Measurements from ENCODE around the gene SPTAN1.

SPTAN1 gene

DNA sequence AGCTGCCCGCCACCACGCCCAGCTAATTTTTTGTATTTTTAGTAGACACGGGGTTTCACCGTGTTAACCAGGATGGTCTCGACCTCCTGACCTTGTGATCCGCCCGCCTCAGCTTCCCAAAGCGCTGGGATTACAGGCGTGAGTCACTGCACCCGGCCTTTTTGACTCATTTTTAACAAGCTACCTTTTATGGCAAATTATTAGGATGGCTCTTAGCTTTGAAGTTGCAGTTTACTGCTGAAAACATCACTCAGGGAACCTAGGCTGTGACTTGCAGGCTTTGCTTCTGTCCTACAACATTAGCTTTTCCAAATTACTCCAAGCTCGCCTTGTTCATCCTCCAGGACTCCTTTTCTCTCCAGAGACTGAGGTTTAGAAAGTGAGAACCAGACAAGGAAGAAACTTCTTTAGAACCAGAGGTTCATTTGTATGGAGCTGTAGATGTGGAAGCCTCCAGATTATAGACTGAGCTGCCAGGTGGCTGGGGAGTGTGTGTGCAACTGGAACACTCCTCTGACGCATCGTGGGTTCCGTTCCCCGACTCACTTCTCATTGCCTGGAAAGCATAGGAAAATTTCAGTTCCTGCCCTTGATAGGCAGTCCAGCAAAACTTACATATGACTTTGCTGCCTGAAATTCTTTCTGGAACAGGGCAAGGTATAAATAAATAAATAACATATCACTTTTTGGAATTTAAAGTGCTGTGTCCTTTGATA lies 23.8 kb upstream of the SPTAN1 start:
- no peak overlapping the region for H3K27ac ChIP-seq (ENCODE audit: low read depth, low read length, severe bottlenecking)
- no peaks in the 10 kb centered on the region for H3K9me3 ChIP-seq (ENCODE audit: control insufficient read depth, low read length)
- WGBS, 2 experiments (ENCODE audit: insufficient coverage in 2 of 2) = 95 to 97% methylated on average over 11 of the region's 15 CpGs
- H3K4me1 ChIP-seq (ENCODE audit: control insufficient read depth, insufficient read depth, low read length, poor library complexity, severe bottlenecking) = peaks cover 3% of the 10 kb centered on the region
- H3K4me3 ChIP-seq (ENCODE audit: extremely low read depth, insufficient read depth, low read length, poor library complexity, severe bottlenecking) = no peak overlapping the region
- H3K36me3 ChIP-seq (ENCODE audit: control insufficient read depth, insufficient read depth, low read length) = peaks cover 70% of the 10 kb centered on the region

DNA sequence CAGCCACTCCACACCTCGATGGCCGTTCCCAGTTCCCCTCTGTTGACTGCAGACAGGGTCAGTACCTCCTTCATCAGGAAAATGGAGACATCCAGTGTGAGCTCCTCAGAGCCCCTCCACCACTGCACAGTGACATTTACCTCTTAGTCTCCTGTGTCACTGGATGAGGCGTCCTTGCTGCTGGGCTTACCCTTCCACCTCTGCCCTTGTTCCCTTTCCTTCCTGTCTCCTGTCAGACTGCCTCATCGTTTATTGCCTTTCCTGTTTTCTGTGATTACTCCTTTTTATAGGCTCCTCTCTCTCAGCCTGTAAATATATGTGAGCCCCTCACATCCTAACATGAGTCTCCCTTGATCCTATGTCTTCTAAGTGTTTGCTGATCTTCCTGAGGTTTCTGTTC lies 23.2 kb upstream of the SPTAN1 start:
- Histone ChIP-seq H3K27ac (ENCODE audit: low read depth, low read length, severe bottlenecking) (no peak overlapping the region), H3K36me3 (ENCODE audit: control insufficient read depth, insufficient read depth, low read length) (peaks cover 71% of the 10 kb centered on the region), H3K4me1 (ENCODE audit: control insufficient read depth, insufficient read depth, low read length, poor library complexity, severe bottlenecking) (peaks cover 3% of the 10 kb centered on the region), H3K9me3 (ENCODE audit: control insufficient read depth, low read length) (no peaks in the 10 kb centered on the region), H3K4me3 (ENCODE audit: extremely low read depth, insufficient read depth, low read length, poor library complexity, severe bottlenecking) (no peak overlapping the region)
- WGBS, 2 experiments (ENCODE audit: insufficient coverage in 2 of 2) = 97 to 98% methylated on average over 4 of the region's 4 CpGs

DNA sequence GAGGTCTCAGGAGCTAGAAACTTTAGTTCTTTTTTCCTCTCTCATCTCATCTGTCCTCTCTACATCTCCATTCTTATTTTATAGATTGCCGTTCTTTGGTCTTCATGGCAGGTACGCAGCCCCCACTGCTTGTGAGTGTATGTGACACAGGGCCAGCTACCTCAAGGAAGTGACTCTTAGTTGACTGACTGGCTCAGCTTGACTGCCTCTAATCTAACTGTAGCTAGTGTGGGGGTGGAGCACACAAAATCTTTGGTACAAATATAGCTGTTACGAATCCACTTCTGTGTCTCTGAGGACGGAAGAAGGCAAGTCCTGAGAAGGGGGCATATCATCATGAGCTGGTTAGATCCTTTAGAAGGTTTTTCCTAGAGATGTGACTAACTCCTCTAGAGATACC lies 19.8 kb upstream of the SPTAN1 start:
- Histone ChIP-seq H3K4me1 (ENCODE audit: control insufficient read depth, insufficient read depth, low read length, poor library complexity, severe bottlenecking) (peaks cover 3% of the 10 kb centered on the region), H3K27ac (ENCODE audit: low read depth, low read length, severe bottlenecking) (no peak overlapping the region), H3K9me3 (ENCODE audit: control insufficient read depth, low read length) (no peaks in the 10 kb centered on the region), H3K4me3 (ENCODE audit: extremely low read depth, insufficient read depth, low read length, poor library complexity, severe bottlenecking) (no peak overlapping the region), H3K36me3 (ENCODE audit: control insufficient read depth, insufficient read depth, low read length) (peaks cover 56% of the 10 kb centered on the region)
- WGBS, 2 experiments (ENCODE audit: insufficient coverage in 2 of 2) = 93 to 100% methylated on average over 2 to 3 of the region's 4 CpGs

DNA sequence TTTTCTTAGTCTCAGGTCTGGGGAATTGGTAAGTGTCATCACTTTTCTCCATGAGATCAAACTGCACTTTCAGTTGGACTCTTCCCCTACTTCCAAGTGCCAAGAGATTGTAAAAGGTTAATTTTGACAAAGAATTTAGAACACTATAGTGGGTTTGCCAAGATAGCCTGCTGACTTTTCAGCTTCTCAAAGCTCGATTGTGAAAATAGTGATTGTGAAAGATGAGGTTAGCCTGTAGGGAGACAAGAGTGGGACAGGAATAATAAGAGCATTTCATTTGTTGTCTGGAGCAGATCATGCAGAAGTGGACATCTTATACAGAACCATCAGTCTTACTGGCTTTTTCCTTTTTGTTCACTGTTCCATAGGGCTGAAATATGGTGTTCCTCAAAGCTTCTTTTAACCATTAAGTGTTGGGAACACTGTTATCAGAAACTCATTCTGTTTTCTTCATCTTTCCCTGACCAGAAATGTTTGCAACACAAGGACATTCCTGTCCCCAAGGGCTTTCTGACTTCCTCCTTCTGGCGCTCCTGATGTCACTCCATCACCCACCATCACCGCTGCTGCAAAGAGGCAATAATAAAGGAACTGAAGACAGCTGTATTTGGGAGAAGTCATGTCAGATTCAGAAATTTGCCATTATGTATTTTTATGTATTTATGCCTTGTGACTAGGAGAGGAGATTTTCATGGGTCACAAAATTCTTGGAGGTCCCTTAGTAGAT lies 11.6 kb upstream of the SPTAN1 start:
- Histone ChIP-seq H3K4me1 (ENCODE audit: control insufficient read depth, insufficient read depth, low read length, poor library complexity, severe bottlenecking) (no peaks in the 10 kb centered on the region), H3K4me3 (ENCODE audit: extremely low read depth, insufficient read depth, low read length, poor library complexity, severe bottlenecking) (no peak overlapping the region), H3K9me3 (ENCODE audit: control insufficient read depth, low read length) (no peaks in the 10 kb centered on the region), H3K27ac (ENCODE audit: low read depth, low read length, severe bottlenecking) (no peak overlapping the region), H3K36me3 (ENCODE audit: control insufficient read depth, insufficient read depth, low read length) (peaks cover 64% of the 10 kb centered on the region)
- WGBS, 2 experiments (ENCODE audit: insufficient coverage in 2 of 2) = 79 to 91% methylated on average over 1 of the region's 3 CpGs

DNA sequence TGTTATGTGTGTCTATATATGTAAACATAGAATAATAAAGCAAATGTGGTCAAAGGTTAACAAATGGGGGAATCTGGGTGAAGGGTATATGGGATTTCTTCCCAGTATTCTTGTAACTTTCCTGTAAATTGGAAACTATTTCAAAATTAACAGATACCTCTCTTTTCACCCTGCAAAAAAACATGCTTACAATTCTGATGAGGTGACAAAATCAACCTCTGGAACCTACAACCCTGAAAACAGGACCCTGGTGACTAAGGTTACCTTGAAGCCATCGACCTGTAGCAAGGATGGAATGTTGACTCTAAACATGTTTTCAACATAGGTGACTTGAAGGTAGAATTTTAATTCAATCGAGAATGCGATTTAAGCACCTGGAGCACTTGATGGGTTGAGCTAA lies 5.9 kb upstream of the SPTAN1 start:
- 94 to 95% methylated on average over 3 of the region's 3 CpGs for WGBS, 2 experiments (ENCODE audit: insufficient coverage in 2 of 2)
- peaks cover 22% of the 10 kb centered on the region for H3K4me1 ChIP-seq (ENCODE audit: control insufficient read depth, insufficient read depth, low read length, poor library complexity, severe bottlenecking)
- no peak overlapping the region for H3K4me3 ChIP-seq (ENCODE audit: extremely low read depth, insufficient read depth, low read length, poor library complexity, severe bottlenecking)
- H3K36me3 ChIP-seq (ENCODE audit: control insufficient read depth, insufficient read depth, low read length) = peaks cover 18% of the 10 kb centered on the region
- H3K27ac ChIP-seq (ENCODE audit: low read depth, low read length, severe bottlenecking) = no peak overlapping the region
- no peaks in the 10 kb centered on the region for H3K9me3 ChIP-seq (ENCODE audit: control insufficient read depth, low read length)

DNA sequence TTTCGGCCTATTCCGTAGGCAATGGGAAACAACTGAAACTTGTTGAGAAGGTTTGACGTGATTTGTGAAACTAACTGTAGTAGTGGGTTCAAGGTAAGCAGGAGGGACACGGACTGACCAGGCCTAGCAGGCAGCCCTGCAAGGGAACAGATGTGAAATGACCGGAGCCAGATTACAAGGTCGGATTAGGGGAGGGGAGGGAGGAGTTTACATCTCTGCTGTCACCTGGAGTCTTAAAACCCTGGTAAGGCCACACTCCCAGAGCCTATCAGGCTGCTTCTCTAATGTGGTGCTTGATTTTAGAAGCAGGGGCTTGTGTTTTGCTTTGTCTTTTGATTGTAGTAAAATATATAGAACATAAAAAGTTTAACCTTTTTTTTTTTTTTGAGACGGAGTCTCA lies 3.5 kb upstream of the SPTAN1 start:
- Histone ChIP-seq H3K4me3 (ENCODE audit: extremely low read depth, insufficient read depth, low read length, poor library complexity, severe bottlenecking) (no peak overlapping the region), H3K36me3 (ENCODE audit: control insufficient read depth, insufficient read depth, low read length) (no peaks in the 10 kb centered on the region), H3K27ac (ENCODE audit: low read depth, low read length, severe bottlenecking) (no peak overlapping the region), H3K9me3 (ENCODE audit: control insufficient read depth, low read length) (no peaks in the 10 kb centered on the region), H3K4me1 (ENCODE audit: control insufficient read depth, insufficient read depth, low read length, poor library complexity, severe bottlenecking) (peaks cover 29% of the 10 kb centered on the region)
- WGBS, 2 experiments (ENCODE audit: insufficient coverage in 2 of 2) = 92 to 98% methylated on average over 5 to 6 of the region's 7 CpGs

DNA sequence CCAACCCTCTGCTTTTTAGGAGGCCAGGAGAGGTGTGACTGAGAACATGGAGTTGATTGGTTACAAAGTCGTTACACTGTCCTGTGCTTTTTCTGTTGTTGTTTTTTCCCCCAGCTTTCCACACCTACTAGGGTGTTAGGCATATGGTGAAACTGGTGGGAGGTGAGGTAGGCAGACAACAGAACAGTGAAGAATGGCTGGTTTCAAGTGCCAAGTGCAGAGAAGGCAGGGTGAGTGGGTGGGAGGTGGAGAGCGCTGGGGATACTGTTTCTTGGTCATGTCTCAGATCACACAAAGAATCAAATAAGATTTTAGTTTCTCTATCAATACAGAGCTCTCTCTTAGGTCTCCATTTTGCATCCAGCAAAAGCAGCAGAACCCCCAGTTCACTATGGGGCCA lies 2.2 kb upstream of the SPTAN1 start:
- H3K9me3 ChIP-seq (ENCODE audit: control insufficient read depth, low read length) = no peaks in the 10 kb centered on the region
- no peak overlapping the region for H3K27ac ChIP-seq (ENCODE audit: low read depth, low read length, severe bottlenecking)
- no peak overlapping the region for H3K4me3 ChIP-seq (ENCODE audit: extremely low read depth, insufficient read depth, low read length, poor library complexity, severe bottlenecking)
- no CpG with 5 or more reads among the region's 2 CpGs for WGBS, 2 experiments (ENCODE audit: insufficient coverage in 2 of 2)
- H3K4me1 ChIP-seq (ENCODE audit: control insufficient read depth, insufficient read depth, low read length, poor library complexity, severe bottlenecking) = peaks cover 42% of the 10 kb centered on the region
- no peaks in the 10 kb centered on the region for H3K36me3 ChIP-seq (ENCODE audit: control insufficient read depth, insufficient read depth, low read length)

DNA sequence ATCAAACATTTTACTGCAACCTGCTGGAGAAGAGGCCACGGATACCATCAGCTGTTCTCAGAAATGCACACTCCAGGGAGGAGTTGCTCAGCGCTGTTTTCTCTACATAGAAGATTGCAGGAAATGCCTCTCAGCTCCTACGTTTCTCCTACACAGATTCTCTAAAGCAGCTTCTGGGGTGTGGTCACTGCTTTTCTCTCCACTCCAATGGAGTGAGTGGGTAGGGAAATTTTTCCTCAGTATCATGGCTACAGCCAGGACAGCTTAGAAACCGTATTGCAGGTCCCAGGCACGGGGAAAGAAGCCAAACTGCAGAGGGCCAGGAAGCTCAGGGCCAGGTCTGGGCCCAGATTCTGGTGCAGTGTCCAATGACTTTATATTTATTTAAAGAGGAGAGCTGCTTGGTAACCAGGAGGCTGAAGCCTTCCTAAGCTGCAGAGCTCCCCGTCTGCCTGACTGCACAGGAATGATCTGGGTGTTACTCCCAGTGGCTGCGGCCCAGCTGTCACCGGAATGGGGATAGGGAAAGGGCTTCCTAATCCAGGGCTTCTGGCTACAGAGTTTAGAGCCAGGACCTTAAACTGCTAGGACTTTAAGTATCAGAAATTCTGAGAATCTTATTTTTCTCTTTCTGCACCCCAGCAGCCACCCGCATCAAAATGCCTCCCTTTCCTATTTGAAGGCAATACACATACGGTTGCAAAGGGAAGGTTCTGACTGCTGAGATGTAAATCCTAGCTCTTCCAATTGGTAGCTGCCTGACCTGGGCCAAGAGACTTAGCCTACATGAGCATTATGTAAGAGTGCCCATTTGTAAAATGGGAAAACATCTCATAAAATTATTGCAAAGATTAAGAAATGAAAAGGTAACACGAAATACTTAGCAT lies 1.4 kb upstream of the SPTAN1 start:
- Histone ChIP-seq H3K27ac (ENCODE audit: low read depth, low read length, severe bottlenecking) (peak overlapping the region; percentile 72), H3K4me1 (ENCODE audit: control insufficient read depth, insufficient read depth, low read length, poor library complexity, severe bottlenecking) (peaks cover 42% of the 10 kb centered on the region), H3K4me3 (ENCODE audit: extremely low read depth, insufficient read depth, low read length, poor library complexity, severe bottlenecking) (peak overlapping the region; percentile 79), H3K9me3 (ENCODE audit: control insufficient read depth, low read length) (no peaks in the 10 kb centered on the region), H3K36me3 (ENCODE audit: control insufficient read depth, insufficient read depth, low read length) (no peaks in the 10 kb centered on the region)
- 47 to 62% methylated on average over 8 to 9 of the region's 11 CpGs for WGBS, 2 experiments (ENCODE audit: insufficient coverage in 2 of 2)

DNA sequence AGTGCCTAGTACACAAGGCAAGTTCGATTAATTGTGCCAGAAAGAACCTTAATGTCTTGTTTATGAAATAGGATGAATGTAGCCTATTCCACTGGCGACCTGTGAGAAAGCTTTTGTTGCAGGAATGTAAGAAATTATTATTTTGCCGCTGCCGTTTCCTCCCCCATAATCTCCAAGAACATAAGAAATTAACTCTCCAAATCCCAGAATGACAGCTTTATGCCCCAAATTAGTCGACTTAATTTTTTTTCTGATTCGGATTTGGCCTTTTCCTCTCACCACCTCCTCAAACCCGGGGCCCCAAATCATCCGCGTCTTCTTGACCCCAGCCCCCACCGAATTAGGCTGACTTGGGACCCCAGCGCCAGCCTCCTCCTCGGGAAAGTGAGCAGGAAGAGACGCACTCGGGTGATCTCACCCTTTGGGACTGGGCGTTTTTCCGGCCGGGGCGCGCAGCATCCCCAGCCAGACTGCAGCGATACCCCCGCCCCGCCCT lies 682 bp upstream of the SPTAN1 start:
- H3K27ac ChIP-seq (ENCODE audit: low read depth, low read length, severe bottlenecking) = peak overlapping the region; percentile 72
- H3K4me1 ChIP-seq (ENCODE audit: control insufficient read depth, insufficient read depth, low read length, poor library complexity, severe bottlenecking) = peaks cover 45% of the 10 kb centered on the region
- H3K36me3 ChIP-seq (ENCODE audit: control insufficient read depth, insufficient read depth, low read length) = no peaks in the 10 kb centered on the region
- no peaks in the 10 kb centered on the region for H3K9me3 ChIP-seq (ENCODE audit: control insufficient read depth, low read length)
- 4 to 6% methylated on average over 16 to 18 of the region's 22 CpGs for WGBS, 2 experiments (ENCODE audit: insufficient coverage in 2 of 2)
- H3K4me3 ChIP-seq (ENCODE audit: extremely low read depth, insufficient read depth, low read length, poor library complexity, severe bottlenecking) = peak overlapping the region; percentile 79

DNA sequence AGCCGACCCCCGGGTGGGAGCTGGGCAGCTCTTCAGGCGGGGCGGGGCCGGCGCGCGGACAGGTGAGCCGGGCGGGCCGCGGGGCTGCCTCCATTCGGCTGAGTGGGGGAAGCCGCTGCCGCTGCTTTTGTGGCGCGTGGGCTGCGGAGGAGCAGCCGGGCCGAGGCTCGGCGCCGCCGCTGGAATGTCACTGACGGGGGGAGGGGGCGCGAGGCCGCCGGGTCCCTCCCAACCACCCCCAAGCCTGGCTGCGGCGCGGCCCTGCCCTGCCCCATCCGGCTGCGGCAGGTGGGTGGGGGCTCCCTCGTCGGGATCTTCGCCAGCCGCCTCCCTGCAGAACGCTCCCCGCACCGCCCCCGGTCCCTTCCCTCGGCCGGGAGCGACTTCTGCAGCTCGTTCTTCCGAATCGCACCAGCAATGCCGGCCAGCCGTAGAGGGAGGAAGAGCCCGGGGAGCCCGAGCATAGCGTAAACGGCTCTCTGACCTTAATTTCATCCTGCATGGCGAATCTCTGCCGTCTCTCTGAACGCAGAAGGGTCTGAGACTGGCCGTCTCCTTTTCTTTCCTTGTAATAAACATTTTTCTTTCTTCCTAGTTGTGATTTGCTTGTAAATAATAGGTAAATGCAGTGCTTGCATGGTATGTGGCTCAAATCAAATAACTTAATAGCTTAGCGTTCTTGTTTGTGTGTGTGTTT lies 505 bp downstream of the SPTAN1 start:
- Histone ChIP-seq H3K4me1 (ENCODE audit: control insufficient read depth, insufficient read depth, low read length, poor library complexity, severe bottlenecking) (peaks cover 45% of the 10 kb centered on the region), H3K27ac (ENCODE audit: low read depth, low read length, severe bottlenecking) (peak overlapping the region; percentile 86), H3K9me3 (ENCODE audit: control insufficient read depth, low read length) (no peaks in the 10 kb centered on the region), H3K36me3 (ENCODE audit: control insufficient read depth, insufficient read depth, low read length) (no peaks in the 10 kb centered on the region), H3K4me3 (ENCODE audit: extremely low read depth, insufficient read depth, low read length, poor library complexity, severe bottlenecking) (peak overlapping the region; percentile 79)
- WGBS, 2 experiments (ENCODE audit: insufficient coverage in 2 of 2) = 1% methylated on average over 26 to 41 of the region's 59 CpGs

All from mesodermal cell (in vitro differentiated cells).